Measurements from ENCODE around the gene PPP2R2C. TPM values are rescaled to one million over a fixed set of nuclear protein-coding genes. Genes with fewer than 3 reads are reported as not detected.

The PPP2R2C gene
- total RNA-seq, 1 experiment from 2014 or later, result under 0.01 TPM

- no peak for DNase-seq (ENCODE audit: low read depth)
Measured at GRCh38 chr4:6449746-6450369, 22.6 kb downstream of the PPP2R2C start.

GRCh38 chr4:6449335-6449734, 23.1 kb downstream of the PPP2R2C start:
- no peak for DNase-seq (ENCODE audit: low read depth)

- DNase-seq (ENCODE audit: low read depth), result no peak
Measured at GRCh38 chr4:6448476-6449170, 23.8 kb downstream of the PPP2R2C start.

- DNase-seq (ENCODE audit: low read depth), result no peak
Measured at GRCh38 chr4:6447672-6448171, 24.7 kb downstream of the PPP2R2C start.

GRCh38 chr4:6446538-6447451, 25.6 kb downstream of the PPP2R2C start:
- no peak for DNase-seq (ENCODE audit: low read depth)

- no peak for DNase-seq (ENCODE audit: low read depth)
Measured at GRCh38 chr4:6446130-6446482, 26.3 kb downstream of the PPP2R2C start.

- DNase-seq (ENCODE audit: low read depth), result no peak
Measured at GRCh38 chr4:6445403-6446129, 26.8 kb downstream of the PPP2R2C start.

- no peak for DNase-seq (ENCODE audit: low read depth)
Measured at GRCh38 chr4:6444582-6444981, 27.8 kb downstream of the PPP2R2C start.

GRCh38 chr4:6443035-6444023, 29.1 kb downstream of the PPP2R2C start:
- DNase-seq (ENCODE audit: low read depth), result peak; percentile 35

GRCh38 chr4:6442555-6442954, 29.9 kb downstream of the PPP2R2C start:
- DNase-seq (ENCODE audit: low read depth), result no peak

- no peak for DNase-seq (ENCODE audit: low read depth)
Measured at GRCh38 chr4:6441758-6442157, 30.7 kb downstream of the PPP2R2C start.

- no peak for DNase-seq (ENCODE audit: low read depth)
Measured at GRCh38 chr4:6441202-6441582, 31.2 kb downstream of the PPP2R2C start.

GRCh38 chr4:6440506-6441201, 31.8 kb downstream of the PPP2R2C start:
- no peak for DNase-seq (ENCODE audit: low read depth)

- no peak for DNase-seq (ENCODE audit: low read depth)
Measured at GRCh38 chr4:6439120-6439762, 33.2 kb downstream of the PPP2R2C start.

GRCh38 chr4:6437826-6438238, 34.6 kb downstream of the PPP2R2C start:
- peak; percentile 13 for DNase-seq (ENCODE audit: low read depth)

- DNase-seq (ENCODE audit: low read depth), result no peak
Measured at GRCh38 chr4:6435010-6435409, 37.4 kb downstream of the PPP2R2C start.

GRCh38 chr4:6430927-6431326, 41.5 kb downstream of the PPP2R2C start:
- DNase-seq (ENCODE audit: low read depth), result no peak

- DNase-seq (ENCODE audit: low read depth), result no peak
Measured at GRCh38 chr4:6427439-6428090, 44.8 kb downstream of the PPP2R2C start.
